Activated CD8-positive, alpha-beta memory T cell treated with anti-CD3 and anti-CD28 coated beads, Interleukin-2, amount 10 ng/mL, durations not matched to agents 7 days and 5 days (primary cell): ENCODE measurements around the gene CDC42BPA. TPM values are rescaled to one million over a fixed set of nuclear protein-coding genes. Genes with fewer than 3 reads are reported as not detected.

Experiments used
- ATAC-seq: fragments of 150-1000 bp; cut with Tn5 transposase; one replicate; pipeline ENCODE4 v1.10.0; 2021; ENCODE audit warnings: moderate library complexity
- CTCF ChIA-PET: fragments of 350-600 bp; sonication (Branson Sonifier 250); formaldehyde crosslinking; loops from one replicate; lab custom pipeline; 2021; ENCODE audit warnings: antibody characterized with exemption; lab: Charles Lee
- DNase-seq: peaks from one replicate; pipeline ENCODE4 v3.0.0-alpha.2; 2020
- H3K27ac Mint-ChIP-seq: one replicate; pipeline ENCODE4 v1.8.0; 2021; ENCODE audit warnings: mild to moderate bottlenecking, mixed read lengths
- H3K27me3 Mint-ChIP-seq: one replicate; pipeline ENCODE4 v1.8.0; 2021; ENCODE audit warnings: mixed read lengths
- H3K36me3 Mint-ChIP-seq: one replicate; pipeline ENCODE4 v1.8.0; 2021; ENCODE audit warnings: mild to moderate bottlenecking, mixed read lengths
- H3K4me1 Mint-ChIP-seq: one replicate; pipeline ENCODE4 v1.8.0; 2021; ENCODE audit warnings: mixed read lengths
- H3K4me3 Mint-ChIP-seq: one replicate; pipeline ENCODE4 v1.8.0; 2021; ENCODE audit warnings: mild to moderate bottlenecking, moderate library complexity, mixed read lengths
- H3K9me3 Mint-ChIP-seq: one replicate; pipeline ENCODE4 v1.8.0; 2022; ENCODE audit warnings: low read depth, mixed read lengths
- total RNA-seq, 2 experiments: library from RNA; stranded (reverse); gene quantifications; one replicate each; pipeline ENCODE4 v1.2.3, GENCODE V29; 2021

Gene CDC42BPA
- total RNA-seq, 2 experiments from 2014 or later = 1.3 to 2.8 TPM

GRCh38 chr1:226984521-226985238 is 333.6 kb downstream of the CDC42BPA start:
- DNase-seq (no peak), ATAC-seq (no peak)
- peaks cover 5% of the 10 kb centered on the region for H3K4me1 Mint-ChIP-seq
- H3K4me3 Mint-ChIP-seq = no peak overlapping the region
- CTCF ChIA-PET = no interaction called here
- no peak overlapping the region for H3K27ac Mint-ChIP-seq
- H3K27me3 Mint-ChIP-seq = no peaks in the 10 kb centered on the region
- no peaks in the 10 kb centered on the region for H3K9me3 Mint-ChIP-seq
- H3K36me3 Mint-ChIP-seq = peaks cover 4% of the 10 kb centered on the region

- DNase-seq (no peak), ATAC-seq (no peak)
- no peaks in the 10 kb centered on the region for H3K27me3 Mint-ChIP-seq
- no peak overlapping the region for H3K4me3 Mint-ChIP-seq
- CTCF ChIA-PET = no interaction called here
- no peaks in the 10 kb centered on the region for H3K4me1 Mint-ChIP-seq
- peaks cover 4% of the 10 kb centered on the region for H3K36me3 Mint-ChIP-seq
- no peaks in the 10 kb centered on the region for H3K9me3 Mint-ChIP-seq
- H3K27ac Mint-ChIP-seq = peak overlapping the region; percentile 7
These were observed 334.3 kb downstream of the CDC42BPA start for GRCh38 chr1:226983992-226984364.

- H3K27me3 Mint-ChIP-seq = no peaks in the 10 kb centered on the region
- peaks cover 4% of the 10 kb centered on the region for H3K36me3 Mint-ChIP-seq
- no peaks in the 10 kb centered on the region for H3K9me3 Mint-ChIP-seq
- H3K4me1 Mint-ChIP-seq = no peaks in the 10 kb centered on the region
- H3K27ac Mint-ChIP-seq = no peak overlapping the region
- ATAC-seq = no peak
- no peak for DNase-seq
- CTCF ChIA-PET = no interaction called here
- H3K4me3 Mint-ChIP-seq = no peak overlapping the region
These were observed 334.9 kb downstream of the CDC42BPA start for GRCh38 chr1:226983247-226983991.

- Mint-ChIP-seq H3K27ac (no peak overlapping the region), H3K4me1 (no peaks in the 10 kb centered on the region), H3K4me3 (no peak overlapping the region), H3K36me3 (peaks cover 4% of the 10 kb centered on the region), H3K9me3 (no peaks in the 10 kb centered on the region), H3K27me3 (no peaks in the 10 kb centered on the region)
- CTCF ChIA-PET = no interaction called here
- DNase-seq = no peak
- ATAC-seq = no peak
These were observed 335.7 kb downstream of the CDC42BPA start for GRCh38 chr1:226982451-226983177.

- Mint-ChIP-seq H3K36me3 (peaks cover 2% of the 10 kb centered on the region), H3K4me1 (no peaks in the 10 kb centered on the region), H3K9me3 (no peaks in the 10 kb centered on the region), H3K27ac (no peak overlapping the region), H3K27me3 (no peaks in the 10 kb centered on the region), H3K4me3 (no peak overlapping the region)
- DNase-seq (no peak), ATAC-seq (no peak)
- CTCF ChIA-PET = no interaction called here
These were observed 336.5 kb downstream of the CDC42BPA start for GRCh38 chr1:226981838-226982237.

GRCh38 chr1:226981386-226981817 is 336.9 kb downstream of the CDC42BPA start:
- Mint-ChIP-seq H3K36me3 (no peaks in the 10 kb centered on the region), H3K4me3 (no peak overlapping the region), H3K27me3 (no peaks in the 10 kb centered on the region), H3K27ac (no peak overlapping the region), H3K9me3 (no peaks in the 10 kb centered on the region), H3K4me1 (no peaks in the 10 kb centered on the region)
- CTCF ChIA-PET = no interaction called here
- DNase-seq (no peak), ATAC-seq (no peak)

- Mint-ChIP-seq H3K4me1 (no peaks in the 10 kb centered on the region), H3K9me3 (no peaks in the 10 kb centered on the region), H3K36me3 (no peaks in the 10 kb centered on the region), H3K4me3 (no peak overlapping the region), H3K27me3 (no peaks in the 10 kb centered on the region), H3K27ac (no peak overlapping the region)
- CTCF ChIA-PET = no interaction called here
- ATAC-seq (no peak), DNase-seq (no peak)
These were observed 337.5 kb downstream of the CDC42BPA start for GRCh38 chr1:226980565-226981385.

GRCh38 chr1:226980122-226980560 is 338.2 kb downstream of the CDC42BPA start:
- Mint-ChIP-seq H3K4me1 (no peaks in the 10 kb centered on the region), H3K9me3 (no peaks in the 10 kb centered on the region), H3K27me3 (no peaks in the 10 kb centered on the region), H3K36me3 (no peaks in the 10 kb centered on the region), H3K4me3 (no peak overlapping the region), H3K27ac (no peak overlapping the region)
- CTCF ChIA-PET = no interaction called here
- DNase-seq (no peak), ATAC-seq (no peak)

GRCh38 chr1:226979517-226980121 is 338.7 kb downstream of the CDC42BPA start:
- Mint-ChIP-seq H3K9me3 (no peaks in the 10 kb centered on the region), H3K27ac (no peak overlapping the region), H3K4me3 (no peak overlapping the region), H3K4me1 (no peaks in the 10 kb centered on the region), H3K27me3 (no peaks in the 10 kb centered on the region), H3K36me3 (no peaks in the 10 kb centered on the region)
- CTCF ChIA-PET = no interaction called here
- ATAC-seq (no peak), DNase-seq (no peak)

- no peak overlapping the region for H3K4me3 Mint-ChIP-seq
- CTCF ChIA-PET = no interaction called here
- H3K36me3 Mint-ChIP-seq = no peaks in the 10 kb centered on the region
- ATAC-seq (no peak), DNase-seq (no peak)
- no peak overlapping the region for H3K27ac Mint-ChIP-seq
- no peaks in the 10 kb centered on the region for H3K27me3 Mint-ChIP-seq
- H3K9me3 Mint-ChIP-seq = no peaks in the 10 kb centered on the region
- H3K4me1 Mint-ChIP-seq = no peaks in the 10 kb centered on the region
These were observed 339.2 kb downstream of the CDC42BPA start for GRCh38 chr1:226979115-226979516.

GRCh38 chr1:226978432-226979114 is 339.7 kb downstream of the CDC42BPA start:
- no peak overlapping the region for H3K4me3 Mint-ChIP-seq
- H3K9me3 Mint-ChIP-seq = no peaks in the 10 kb centered on the region
- H3K27ac Mint-ChIP-seq = no peak overlapping the region
- H3K27me3 Mint-ChIP-seq = no peaks in the 10 kb centered on the region
- CTCF ChIA-PET = no interaction called here
- DNase-seq = no peak
- no peak for ATAC-seq
- no peaks in the 10 kb centered on the region for H3K36me3 Mint-ChIP-seq
- H3K4me1 Mint-ChIP-seq = no peaks in the 10 kb centered on the region

GRCh38 chr1:226977643-226978431 is 340.5 kb downstream of the CDC42BPA start:
- H3K4me1 Mint-ChIP-seq = no peaks in the 10 kb centered on the region
- no peaks in the 10 kb centered on the region for H3K27me3 Mint-ChIP-seq
- no peak for DNase-seq
- no peak overlapping the region for H3K4me3 Mint-ChIP-seq
- no peaks in the 10 kb centered on the region for H3K9me3 Mint-ChIP-seq
- ATAC-seq = no peak
- H3K36me3 Mint-ChIP-seq = no peaks in the 10 kb centered on the region
- no peak overlapping the region for H3K27ac Mint-ChIP-seq
- CTCF ChIA-PET = no interaction called here
